GM18498 (cell line): ENCODE measurements around the gene IRAK2.
A peak's percentile ranks its signal among the peaks of the same experiment; 100 is the strongest.

ENCODE experiments used
- ATAC-seq: cut with Tn5 transposase; IDR thresholded peaks from one replicate; pipeline ENCODE4 v1.9.1; 2021; ENCODE audit warnings: mild to moderate bottlenecking, moderate library complexity; ENCODE audit not compliant: unreplicated experiment

Gene IRAK2

GRCh38 chr3:10188804-10189556 lies 24.3 kb downstream of the IRAK2 start:
- ATAC-seq, result no peak

- no peak for ATAC-seq
These were observed 25.0 kb downstream of the IRAK2 start for GRCh38 chr3:10189557-10190354.

GRCh38 chr3:10192953-10193691 lies 28.4 kb downstream of the IRAK2 start:
- ATAC-seq, result no peak

- ATAC-seq, result no peak
These were observed 29.1 kb downstream of the IRAK2 start for GRCh38 chr3:10193692-10194327.

- ATAC-seq, result peak; percentile 34
These were observed 29.8 kb downstream of the IRAK2 start for GRCh38 chr3:10194328-10195071.

- no peak for ATAC-seq
These were observed 30.8 kb downstream of the IRAK2 start for GRCh38 chr3:10195366-10196089.

- ATAC-seq, result no peak
These were observed 31.8 kb downstream of the IRAK2 start for GRCh38 chr3:10196389-10197052.

GRCh38 chr3:10198226-10198625 lies 33.5 kb downstream of the IRAK2 start:
- no peak for ATAC-seq

- peak; percentile 71 for ATAC-seq
These were observed 34.3 kb downstream of the IRAK2 start for GRCh38 chr3:10198761-10199649.

- no peak for ATAC-seq
These were observed 40.2 kb downstream of the IRAK2 start for GRCh38 chr3:10204921-10205320.

- ATAC-seq, result no peak
These were observed 40.9 kb downstream of the IRAK2 start for GRCh38 chr3:10205451-10206165.

GRCh38 chr3:10206166-10206511 lies 41.4 kb downstream of the IRAK2 start:
- ATAC-seq, result no peak

- no peak for ATAC-seq
These were observed 48.6 kb downstream of the IRAK2 start for GRCh38 chr3:10213156-10213792.

- ATAC-seq, result no peak
These were observed 51.1 kb downstream of the IRAK2 start for GRCh38 chr3:10215578-10216368.

GRCh38 chr3:10217359-10217758 lies 52.6 kb downstream of the IRAK2 start:
- ATAC-seq, result no peak

- no peak for ATAC-seq
These were observed 55.0 kb downstream of the IRAK2 start for GRCh38 chr3:10219737-10220136.
